Tibial nerve (tissue), 4 donors: ENCODE data around the gene HMX1.

Source experiments
- EP300 ChIP-seq, 2 donors: sonication (generic); formaldehyde crosslinking; IDR thresholded peaks; one replicate each; pipeline ENCODE4 v1.6.1; 2017; ENCODE audit warnings: antibody characterized with exemption in 2 of 2, mild to moderate bottlenecking in 1 of 2
- POLR2A ChIP-seq, 2 donors: fragments of 450-650 bp; IDR thresholded peaks; one replicate each; pipeline ENCODE4 v1.6.1; 2017; ENCODE audit warnings: antibody characterized with exemption in 2 of 2, mild to moderate bottlenecking in 2 of 2, moderate library complexity in 2 of 2
- TF ChIP-seq, protein P1 (sequence below), 5 experiments: fragments of 200-600 bp in 3 of 5; fragments of 450-650 bp in 2 of 5; sonication (generic) in 3 of 5; IDR thresholded peaks; one replicate each; pipeline ENCODE4 v1.5.1; 2016 to 2019; ENCODE audit warnings: antibody characterized with exemption in 5 of 5, mild to moderate bottlenecking in 3 of 5, moderate library complexity in 2 of 5

DNA sequence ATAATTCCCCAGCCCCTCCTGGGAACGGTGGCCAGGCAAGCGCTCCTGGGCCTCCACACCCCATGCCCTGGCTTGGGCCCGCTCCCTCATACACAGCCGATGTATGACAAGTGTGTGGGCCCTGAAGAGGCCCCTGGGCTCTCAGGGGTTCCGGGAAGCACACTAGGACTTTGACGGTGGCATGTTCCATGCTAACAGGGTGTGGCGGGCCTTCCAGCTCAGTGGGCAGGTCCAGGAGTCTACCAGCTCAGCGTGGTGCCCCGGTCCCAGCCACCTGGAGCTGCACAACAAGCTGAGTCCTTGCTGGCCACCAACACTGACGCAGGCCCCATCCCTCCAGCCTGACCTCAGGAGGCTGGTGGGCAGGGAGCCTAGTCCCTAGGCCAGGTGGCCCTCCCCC, 24.4 kb upstream of the HMX1 start:
- TF ChIP-seq, protein P1, sequence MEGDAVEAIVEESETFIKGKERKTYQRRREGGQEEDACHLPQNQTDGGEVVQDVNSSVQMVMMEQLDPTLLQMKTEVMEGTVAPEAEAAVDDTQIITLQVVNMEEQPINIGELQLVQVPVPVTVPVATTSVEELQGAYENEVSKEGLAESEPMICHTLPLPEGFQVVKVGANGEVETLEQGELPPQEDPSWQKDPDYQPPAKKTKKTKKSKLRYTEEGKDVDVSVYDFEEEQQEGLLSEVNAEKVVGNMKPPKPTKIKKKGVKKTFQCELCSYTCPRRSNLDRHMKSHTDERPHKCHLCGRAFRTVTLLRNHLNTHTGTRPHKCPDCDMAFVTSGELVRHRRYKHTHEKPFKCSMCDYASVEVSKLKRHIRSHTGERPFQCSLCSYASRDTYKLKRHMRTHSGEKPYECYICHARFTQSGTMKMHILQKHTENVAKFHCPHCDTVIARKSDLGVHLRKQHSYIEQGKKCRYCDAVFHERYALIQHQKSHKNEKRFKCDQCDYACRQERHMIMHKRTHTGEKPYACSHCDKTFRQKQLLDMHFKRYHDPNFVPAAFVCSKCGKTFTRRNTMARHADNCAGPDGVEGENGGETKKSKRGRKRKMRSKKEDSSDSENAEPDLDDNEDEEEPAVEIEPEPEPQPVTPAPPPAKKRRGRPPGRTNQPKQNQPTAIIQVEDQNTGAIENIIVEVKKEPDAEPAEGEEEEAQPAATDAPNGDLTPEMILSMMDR (IDR thresholded peaks at IDR 0.05): no peak
- TF ChIP-seq POLR2A (IDR thresholded peaks at IDR 0.05): no peak
- no peak for TF ChIP-seq EP300 (IDR thresholded peaks at IDR 0.05)
